ENCODE data around the gene CCDC7. TPM values are rescaled to one million over a fixed set of nuclear protein-coding genes. Genes with fewer than 3 reads are reported as not detected.

Gene CCDC7
- total and polyA plus RNA-seq, 12 donors: 1.8 to 31.2 (median 16.9) TPM

GRCh38 chr10:32446536-32447406 is 831 bp downstream of the CCDC7 start:
- Histone ChIP-seq H3K27ac (peak overlapping the region; percentile 85 to 95 (median 90)), H3K36me3 (replicated peaks in 1 of 2) (peaks cover 0 to 3% of the 10 kb centered on the region in 2 donors), H3K27me3 (no peaks in the 10 kb centered on the region), H3K4me1 (replicated peaks in 1 of 2) (peaks cover 0 to 7% of the 10 kb centered on the region in 2 donors), H3K9me3 (replicated peaks in 1 of 3) (no peaks in the 10 kb centered on the region), H3K4me3 (peak overlapping the region; percentile 9 to 87 (median 52))
- intact Hi-C loops (cut with DNase I): no loop called here
- TF ChIP-seq, protein P1, sequence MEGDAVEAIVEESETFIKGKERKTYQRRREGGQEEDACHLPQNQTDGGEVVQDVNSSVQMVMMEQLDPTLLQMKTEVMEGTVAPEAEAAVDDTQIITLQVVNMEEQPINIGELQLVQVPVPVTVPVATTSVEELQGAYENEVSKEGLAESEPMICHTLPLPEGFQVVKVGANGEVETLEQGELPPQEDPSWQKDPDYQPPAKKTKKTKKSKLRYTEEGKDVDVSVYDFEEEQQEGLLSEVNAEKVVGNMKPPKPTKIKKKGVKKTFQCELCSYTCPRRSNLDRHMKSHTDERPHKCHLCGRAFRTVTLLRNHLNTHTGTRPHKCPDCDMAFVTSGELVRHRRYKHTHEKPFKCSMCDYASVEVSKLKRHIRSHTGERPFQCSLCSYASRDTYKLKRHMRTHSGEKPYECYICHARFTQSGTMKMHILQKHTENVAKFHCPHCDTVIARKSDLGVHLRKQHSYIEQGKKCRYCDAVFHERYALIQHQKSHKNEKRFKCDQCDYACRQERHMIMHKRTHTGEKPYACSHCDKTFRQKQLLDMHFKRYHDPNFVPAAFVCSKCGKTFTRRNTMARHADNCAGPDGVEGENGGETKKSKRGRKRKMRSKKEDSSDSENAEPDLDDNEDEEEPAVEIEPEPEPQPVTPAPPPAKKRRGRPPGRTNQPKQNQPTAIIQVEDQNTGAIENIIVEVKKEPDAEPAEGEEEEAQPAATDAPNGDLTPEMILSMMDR (IDR thresholded peaks at IDR 0.05): no peak
- TF ChIP-seq POLR2A (IDR thresholded peaks at IDR 0.05): no peak
- DNase-seq: peak in 3 of 7 donors; percentile 3 to 23 (median 14)
- 3 to 12% (median 6%) methylated on average over 18 of the region's 18 CpGs for WGBS, 4 donors

DNA sequence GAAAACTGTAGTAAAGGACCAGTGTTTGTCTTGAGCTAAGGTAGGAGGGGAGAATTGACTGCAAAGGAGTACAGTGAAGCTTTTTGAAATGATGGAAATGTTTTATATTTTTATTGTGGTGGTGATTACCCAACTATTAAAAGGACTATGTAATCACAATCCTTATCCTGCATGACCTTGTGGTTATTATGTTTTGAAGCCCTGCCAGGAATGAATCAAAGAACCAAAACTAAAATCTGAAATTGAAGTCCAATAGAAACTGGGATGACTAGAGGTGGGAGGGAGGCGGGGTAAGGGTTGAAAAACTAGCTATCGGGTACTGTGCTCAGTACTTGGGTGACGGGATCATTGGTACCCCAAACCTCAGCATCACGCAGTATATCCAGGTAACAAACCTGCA is 8.2 kb downstream of the CCDC7 start:
- peaks cover 0 to 5% of the 10 kb centered on the region in 2 donors for H3K4me1 ChIP-seq (replicated peaks in 1 of 2)
- peaks cover 0 to 21% of the 10 kb centered on the region in 2 donors for H3K36me3 ChIP-seq (replicated peaks in 1 of 2)
- intact Hi-C loops (cut with DNase I): no loop called here
- H3K9me3 ChIP-seq (replicated peaks in 1 of 3): no peaks in the 10 kb centered on the region
- no peak overlapping the region for H3K4me3 ChIP-seq
- WGBS, 4 donors: 43 to 80% (median 60%) methylated on average over 4 of the region's 4 CpGs
- peak in 5 of 7 donors; percentile 17 to 59 (median 36) for DNase-seq
- H3K27me3 ChIP-seq: no peaks in the 10 kb centered on the region
- peak overlapping the region in 1 of 5 donors; percentile 0 for H3K27ac ChIP-seq
- TF ChIP-seq, protein P1 (IDR thresholded peaks at IDR 0.05): no peak
- no peak for TF ChIP-seq POLR2A (IDR thresholded peaks at IDR 0.05)

DNA sequence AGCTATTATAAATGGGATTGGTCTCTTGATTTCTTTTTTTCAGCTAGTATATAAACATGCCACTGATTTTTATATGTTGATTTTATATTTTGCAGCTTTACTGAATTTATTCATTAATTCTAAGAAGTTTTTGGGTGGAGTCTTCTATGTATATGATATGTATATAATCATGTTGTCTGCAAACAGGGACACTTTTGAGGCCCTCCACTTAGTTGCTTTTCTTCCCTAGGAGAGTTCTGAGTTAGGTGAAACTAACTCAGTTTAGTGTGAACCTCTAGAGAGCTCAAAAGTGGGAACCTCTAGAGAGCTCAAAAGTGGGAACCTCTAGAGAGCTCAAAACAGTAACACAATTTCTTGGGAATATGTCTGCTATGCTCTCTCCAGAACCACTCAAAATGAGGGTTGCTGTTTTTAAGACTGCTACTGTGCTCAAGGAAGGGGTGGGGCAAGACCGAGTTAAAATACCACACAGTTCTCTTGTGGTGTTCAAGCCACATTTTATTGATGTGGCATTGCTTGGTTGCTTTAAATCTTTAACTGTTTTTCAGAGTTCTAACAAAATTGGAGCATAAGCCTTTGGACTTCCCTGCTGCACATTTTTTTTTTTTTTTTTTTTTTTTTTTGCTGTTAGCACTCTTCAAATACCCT is 13.2 kb downstream of the CCDC7 start:
- WGBS, 4 donors: 89 to 96% (median 94%) methylated on average over 1 of the region's 1 CpG
- H3K27me3 ChIP-seq: no peaks in the 10 kb centered on the region
- no peaks in the 10 kb centered on the region for H3K4me1 ChIP-seq (replicated peaks in 1 of 2)
- H3K9me3 ChIP-seq (replicated peaks in 1 of 3): no peaks in the 10 kb centered on the region
- no peak overlapping the region for H3K27ac ChIP-seq
- TF ChIP-seq, protein P1 (IDR thresholded peaks at IDR 0.05): no peak
- no peak for TF ChIP-seq POLR2A (IDR thresholded peaks at IDR 0.05)
- H3K36me3 ChIP-seq (replicated peaks in 1 of 2): peaks cover 0 to 5% of the 10 kb centered on the region in 2 donors
- intact Hi-C loops (cut with DNase I): no loop called here
- no peak overlapping the region for H3K4me3 ChIP-seq
- no peak for DNase-seq

DNA sequence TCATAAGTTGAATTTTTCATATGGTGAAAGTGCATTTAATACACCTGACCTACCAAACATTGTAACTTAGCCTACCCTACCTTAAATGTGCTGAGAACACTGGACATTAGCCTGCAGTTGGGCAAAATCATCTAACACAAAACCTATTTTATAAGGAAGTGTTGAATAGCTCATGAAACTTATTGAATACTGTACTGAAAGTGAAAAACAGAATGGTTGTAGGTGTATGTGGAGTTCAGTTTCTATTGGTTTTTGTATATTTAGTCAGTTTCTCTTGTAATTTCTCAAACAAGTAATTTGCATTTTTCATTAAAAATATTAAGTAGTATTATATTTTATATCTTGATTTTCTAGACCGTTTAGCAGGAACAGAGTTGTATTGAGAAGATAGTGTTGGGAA is 15.3 kb downstream of the CCDC7 start:
- H3K36me3 ChIP-seq (replicated peaks in 1 of 2): peaks cover 0 to 5% of the 10 kb centered on the region in 2 donors
- H3K4me1 ChIP-seq (replicated peaks in 1 of 2): no peaks in the 10 kb centered on the region
- WGBS, 4 donors: 82 to 95% (median 91%) methylated on average over 1 of the region's 1 CpG
- intact Hi-C loops (cut with DNase I): no loop called here
- no peak overlapping the region for H3K27ac ChIP-seq
- no peak for DNase-seq
- H3K9me3 ChIP-seq (replicated peaks in 1 of 3): no peaks in the 10 kb centered on the region
- no peak overlapping the region for H3K4me3 ChIP-seq
- H3K27me3 ChIP-seq: no peaks in the 10 kb centered on the region
- TF ChIP-seq, protein P1 (IDR thresholded peaks at IDR 0.05): no peak
- TF ChIP-seq POLR2A (IDR thresholded peaks at IDR 0.05): no peak

All from adrenal gland (tissue), 12 donors.